Liver (tissue), 9 donors: ENCODE data around the gene AFAP1. TPM values are rescaled to one million over a fixed set of nuclear protein-coding genes. Genes with fewer than 3 reads are reported as not detected.

ENCODE experiments used
- DNase-seq: peaks from one replicate; pipeline ENCODE4 v3.0.0-alpha.2; 2017; ENCODE audit warnings: low spot score
- H3K27ac ChIP-seq, 2 donors: one replicate each; pipeline ENCODE4 v1.7.0; 2013; ENCODE audit warnings: inconsistent platforms in 2 of 2, low read length in 2 of 2, control low read depth in 1 of 2, low read depth in 1 of 2, mild to moderate bottlenecking in 1 of 2
- H3K27me3 ChIP-seq, 4 donors: one replicate each; pipeline versions ENCODE4 v1.6.1 to v1.7.0; 2013; ENCODE audit warnings: low read length in 3 of 4, inconsistent platforms in 1 of 4, mild to moderate bottlenecking in 1 of 4, moderate library complexity in 1 of 4; ENCODE audit not compliant: control insufficient read depth in 4 of 4, insufficient read depth in 4 of 4
- H3K36me3 ChIP-seq, 4 donors: one replicate each; pipeline versions ENCODE4 v1.6.1 to v1.7.0; 2013; ENCODE audit warnings: low read length in 3 of 4, mild to moderate bottlenecking in 3 of 4, low read depth in 1 of 4, moderate library complexity in 1 of 4; ENCODE audit not compliant: control insufficient read depth in 4 of 4, insufficient read depth in 3 of 4
- H3K4me1 ChIP-seq, 4 donors: one replicate each; pipeline versions ENCODE4 v1.6.1 to v1.7.0; 2013; ENCODE audit warnings: low read length in 3 of 4, mild to moderate bottlenecking in 3 of 4, moderate library complexity in 1 of 4; ENCODE audit not compliant: control insufficient read depth in 4 of 4, insufficient read depth in 4 of 4
- H3K4me3 ChIP-seq, 3 donors: one replicate each; pipeline versions ENCODE4 v1.6.1 to v1.7.0; 2013; ENCODE audit warnings: low read length in 3 of 3, control low read depth in 1 of 3, low read depth in 1 of 3, mild to moderate bottlenecking in 1 of 3
- H3K9ac ChIP-seq, 2 donors: one replicate each; pipeline ENCODE4 v1.7.0; 2013; ENCODE audit warnings: low read length in 2 of 2, mild to moderate bottlenecking in 2 of 2, moderate library complexity in 2 of 2, control low read depth in 1 of 2, low read depth in 1 of 2
- H3K9me3 ChIP-seq, 4 donors: one replicate each; pipeline versions ENCODE4 v1.6.1 to v1.7.0; 2013; ENCODE audit warnings: low read length in 3 of 4; ENCODE audit not compliant: control insufficient read depth in 4 of 4
- EGR1 ChIP-seq, 2 donors: IDR thresholded peaks; 2 replicates each; pipeline ENCODE4 v1.6.1; 2016 to 2018; ENCODE audit warnings: antibody characterized with exemption in 2 of 2, low read depth in 2 of 2
- FOXA1 ChIP-seq: IDR thresholded peaks from 2 replicates; pipeline ENCODE4 v1.6.1; 2016; ENCODE audit warnings: antibody characterized with exemption
- FOXA2 ChIP-seq: IDR thresholded peaks from 2 replicates; pipeline ENCODE4 v1.6.1; 2016; ENCODE audit warnings: antibody characterized with exemption
- GABPA ChIP-seq, 2 donors: IDR thresholded peaks in 1 of 2; conservative IDR thresholded peaks in 1 of 2; 2 replicates each; pipeline ENCODE4 v1.6.1; 2016; ENCODE audit warnings: antibody characterized with exemption in 2 of 2, mild to moderate bottlenecking in 1 of 2, moderate library complexity in 1 of 2
- HNF4A ChIP-seq, 2 donors: conservative IDR thresholded peaks; 2 replicates each; pipeline ENCODE4 v1.6.1; 2016; ENCODE audit warnings: antibody characterized with exemption in 2 of 2, mild to moderate bottlenecking in 2 of 2
- HNF4G ChIP-seq: IDR thresholded peaks from 2 replicates; pipeline ENCODE4 v1.6.1; 2016; ENCODE audit warnings: antibody characterized with exemption
- JUND ChIP-seq, 2 donors: IDR thresholded peaks; 2 replicates each; pipeline ENCODE4 v1.6.1; 2016; ENCODE audit warnings: antibody characterized with exemption in 2 of 2
- NR2F2 ChIP-seq: IDR thresholded peaks from 2 replicates; pipeline ENCODE4 v1.6.1; 2016; ENCODE audit warnings: antibody characterized with exemption
- RAD21 ChIP-seq, 2 donors: IDR thresholded peaks; 2 replicates each; pipeline ENCODE4 v1.6.1; 2016; ENCODE audit warnings: antibody characterized with exemption in 2 of 2, mild to moderate bottlenecking in 2 of 2
- RXRA ChIP-seq, 2 donors: IDR thresholded peaks; 2 replicates each; pipeline ENCODE4 v1.6.1; 2017 to 2018; ENCODE audit warnings: antibody characterized with exemption in 2 of 2, mild to moderate bottlenecking in 1 of 2
- SP1 ChIP-seq: IDR thresholded peaks from 2 replicates; pipeline ENCODE4 v1.6.1; 2018; ENCODE audit warnings: antibody characterized with exemption, mild to moderate bottlenecking
- TAF1 ChIP-seq: conservative IDR thresholded peaks from 2 replicates; pipeline ENCODE4 v1.6.1; 2016; ENCODE audit warnings: antibody characterized with exemption, mild to moderate bottlenecking
- YY1 ChIP-seq: IDR thresholded peaks from 2 replicates; pipeline ENCODE4 v1.6.1; 2016; ENCODE audit warnings: antibody characterized with exemption, mild to moderate bottlenecking
- WGBS: extraction: QIAGEN DNeasy Blood & Tissue Kit; methylation state at CpG from one replicate; pipeline ENCODE4 v1.1.7; 2013; 5-methylcytosine and 5-hydroxymethylcytosine counted together
- polyA plus RNA-seq, 2 donors: library from polyadenylated mRNA; stranded (reverse) in 1 of 2; unstranded in 1 of 2; fragments of 200-250 nt in 1 of 2; fragments of >200 nt in 1 of 2; fragmentation: Nextera tagmentation in 1 of 2; extraction: Ambion mirVana in 1 of 2; gene quantifications; one replicate each; pipeline versions ENCODE4 v1.2.1 to v1.2.3, GENCODE V29; 2013 to 2015
- total RNA-seq, 2 donors: library from RNA; depleted of rRNA; stranded (reverse); fragments of >200 nt; gene quantifications; one replicate each; pipeline ENCODE4 v1.2.3, GENCODE V29; 2014
- TF ChIP-seq, protein P1 (sequence below): IDR thresholded peaks from 2 replicates; pipeline ENCODE4 v1.6.1; 2016; ENCODE audit warnings: antibody characterized with exemption
- TF ChIP-seq, protein P2 (sequence below): fragments of 150-350 bp; IDR thresholded peaks from 2 replicates; pipeline ENCODE4 v1.5.1; 2017; ENCODE audit warnings: improper control_type of control experiment, low read depth, low read length; ENCODE audit not compliant: missing input control
- TF ChIP-seq, protein P3 (sequence below): IDR thresholded peaks from 2 replicates; pipeline ENCODE4 v1.6.1; 2016; ENCODE audit warnings: antibody characterized with exemption
- TF ChIP-seq, protein P4 (sequence below): IDR thresholded peaks from 2 replicates; pipeline ENCODE4 v1.6.1; 2016; ENCODE audit warnings: antibody characterized with exemption
- TF ChIP-seq, protein P5 (sequence below): IDR thresholded peaks from 2 replicates; pipeline ENCODE4 v1.6.1; 2016; ENCODE audit warnings: antibody characterized with exemption, mild to moderate bottlenecking
- donor health status: healthy.
- donor health status: healthy.
- donor health status: healthy.
- donor health status: healthy.
- donor health status: healthy.

AFAP1 gene
- total and polyA plus RNA-seq, 4 donors = 0.40 to 3.2 (median 1.6) TPM

- Histone ChIP-seq H3K9me3 (peaks cover 0 to 5% (median 2%) of the 10 kb centered on the region in 4 donors), H3K27ac (no peak overlapping the region), H3K9ac (no peak overlapping the region), H3K27me3 (no peaks in the 10 kb centered on the region), H3K4me1 (peaks cover 0 to 3% (median 0%) of the 10 kb centered on the region in 4 donors), H3K4me3 (no peak overlapping the region), H3K36me3 (no peaks in the 10 kb centered on the region)
- whole genome bisulfite sequencing = 94% methylated on average over 11 of the region's 11 CpGs
- TF ChIP-seq HNF4G (no peak), GABPA (IDR thresholded peaks at IDR 0.05 in 1 of 2, conservative IDR thresholded peaks at IDR 0.05 in 1 of 2) (no peak), JUND (IDR thresholded peaks at IDR 0.05) (no peak)
- TF ChIP-seq, protein P1, sequence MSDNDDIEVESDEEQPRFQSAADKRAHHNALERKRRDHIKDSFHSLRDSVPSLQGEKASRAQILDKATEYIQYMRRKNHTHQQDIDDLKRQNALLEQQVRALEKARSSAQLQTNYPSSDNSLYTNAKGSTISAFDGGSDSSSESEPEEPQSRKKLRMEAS = no peak
- no peak for DNase-seq
Observed at GRCh38 chr4:7717161-7717560, 222.5 kb downstream of the AFAP1 start.

GRCh38 chr4:7716010-7716721 lies 223.5 kb downstream of the AFAP1 start:
- no peak overlapping the region for H3K27ac ChIP-seq
- WGBS = 84% methylated on average over 6 of the region's 6 CpGs
- TF ChIP-seq SP1 = no peak
- TF ChIP-seq RAD21 (IDR thresholded peaks at IDR 0.05) = no peak
- TF ChIP-seq GABPA (IDR thresholded peaks at IDR 0.05 in 1 of 2, conservative IDR thresholded peaks at IDR 0.05 in 1 of 2) = no peak
- TF ChIP-seq NR2F2 = no peak
- TF ChIP-seq JUND (IDR thresholded peaks at IDR 0.05) = no peak
- TF ChIP-seq, protein P1 = no peak
- no peak for TF ChIP-seq TAF1
- TF ChIP-seq, protein P2, sequence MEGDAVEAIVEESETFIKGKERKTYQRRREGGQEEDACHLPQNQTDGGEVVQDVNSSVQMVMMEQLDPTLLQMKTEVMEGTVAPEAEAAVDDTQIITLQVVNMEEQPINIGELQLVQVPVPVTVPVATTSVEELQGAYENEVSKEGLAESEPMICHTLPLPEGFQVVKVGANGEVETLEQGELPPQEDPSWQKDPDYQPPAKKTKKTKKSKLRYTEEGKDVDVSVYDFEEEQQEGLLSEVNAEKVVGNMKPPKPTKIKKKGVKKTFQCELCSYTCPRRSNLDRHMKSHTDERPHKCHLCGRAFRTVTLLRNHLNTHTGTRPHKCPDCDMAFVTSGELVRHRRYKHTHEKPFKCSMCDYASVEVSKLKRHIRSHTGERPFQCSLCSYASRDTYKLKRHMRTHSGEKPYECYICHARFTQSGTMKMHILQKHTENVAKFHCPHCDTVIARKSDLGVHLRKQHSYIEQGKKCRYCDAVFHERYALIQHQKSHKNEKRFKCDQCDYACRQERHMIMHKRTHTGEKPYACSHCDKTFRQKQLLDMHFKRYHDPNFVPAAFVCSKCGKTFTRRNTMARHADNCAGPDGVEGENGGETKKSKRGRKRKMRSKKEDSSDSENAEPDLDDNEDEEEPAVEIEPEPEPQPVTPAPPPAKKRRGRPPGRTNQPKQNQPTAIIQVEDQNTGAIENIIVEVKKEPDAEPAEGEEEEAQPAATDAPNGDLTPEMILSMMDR = no peak
- TF ChIP-seq, protein P3, sequence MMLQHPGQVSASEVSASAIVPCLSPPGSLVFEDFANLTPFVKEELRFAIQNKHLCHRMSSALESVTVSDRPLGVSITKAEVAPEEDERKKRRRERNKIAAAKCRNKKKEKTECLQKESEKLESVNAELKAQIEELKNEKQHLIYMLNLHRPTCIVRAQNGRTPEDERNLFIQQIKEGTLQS = no peak
- TF ChIP-seq HNF4A (conservative IDR thresholded peaks at IDR 0.05) = no peak
- no peak for TF ChIP-seq EGR1 (IDR thresholded peaks at IDR 0.05; ENCODE audit: low read depth in 2 of 2)
- no peak for TF ChIP-seq RXRA (IDR thresholded peaks at IDR 0.05)
- no peak for TF ChIP-seq FOXA2
- no peak for TF ChIP-seq YY1
- TF ChIP-seq, protein P4, sequence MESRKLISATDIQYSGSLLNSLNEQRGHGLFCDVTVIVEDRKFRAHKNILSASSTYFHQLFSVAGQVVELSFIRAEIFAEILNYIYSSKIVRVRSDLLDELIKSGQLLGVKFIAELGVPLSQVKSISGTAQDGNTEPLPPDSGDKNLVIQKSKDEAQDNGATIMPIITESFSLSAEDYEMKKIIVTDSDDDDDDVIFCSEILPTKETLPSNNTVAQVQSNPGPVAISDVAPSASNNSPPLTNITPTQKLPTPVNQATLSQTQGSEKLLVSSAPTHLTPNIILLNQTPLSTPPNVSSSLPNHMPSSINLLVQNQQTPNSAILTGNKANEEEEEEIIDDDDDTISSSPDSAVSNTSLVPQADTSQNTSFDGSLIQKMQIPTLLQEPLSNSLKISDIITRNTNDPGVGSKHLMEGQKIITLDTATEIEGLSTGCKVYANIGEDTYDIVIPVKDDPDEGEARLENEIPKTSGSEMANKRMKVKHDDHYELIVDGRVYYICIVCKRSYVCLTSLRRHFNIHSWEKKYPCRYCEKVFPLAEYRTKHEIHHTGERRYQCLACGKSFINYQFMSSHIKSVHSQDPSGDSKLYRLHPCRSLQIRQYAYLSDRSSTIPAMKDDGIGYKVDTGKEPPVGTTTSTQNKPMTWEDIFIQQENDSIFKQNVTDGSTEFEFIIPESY = no peak
- TF ChIP-seq, protein P5, sequence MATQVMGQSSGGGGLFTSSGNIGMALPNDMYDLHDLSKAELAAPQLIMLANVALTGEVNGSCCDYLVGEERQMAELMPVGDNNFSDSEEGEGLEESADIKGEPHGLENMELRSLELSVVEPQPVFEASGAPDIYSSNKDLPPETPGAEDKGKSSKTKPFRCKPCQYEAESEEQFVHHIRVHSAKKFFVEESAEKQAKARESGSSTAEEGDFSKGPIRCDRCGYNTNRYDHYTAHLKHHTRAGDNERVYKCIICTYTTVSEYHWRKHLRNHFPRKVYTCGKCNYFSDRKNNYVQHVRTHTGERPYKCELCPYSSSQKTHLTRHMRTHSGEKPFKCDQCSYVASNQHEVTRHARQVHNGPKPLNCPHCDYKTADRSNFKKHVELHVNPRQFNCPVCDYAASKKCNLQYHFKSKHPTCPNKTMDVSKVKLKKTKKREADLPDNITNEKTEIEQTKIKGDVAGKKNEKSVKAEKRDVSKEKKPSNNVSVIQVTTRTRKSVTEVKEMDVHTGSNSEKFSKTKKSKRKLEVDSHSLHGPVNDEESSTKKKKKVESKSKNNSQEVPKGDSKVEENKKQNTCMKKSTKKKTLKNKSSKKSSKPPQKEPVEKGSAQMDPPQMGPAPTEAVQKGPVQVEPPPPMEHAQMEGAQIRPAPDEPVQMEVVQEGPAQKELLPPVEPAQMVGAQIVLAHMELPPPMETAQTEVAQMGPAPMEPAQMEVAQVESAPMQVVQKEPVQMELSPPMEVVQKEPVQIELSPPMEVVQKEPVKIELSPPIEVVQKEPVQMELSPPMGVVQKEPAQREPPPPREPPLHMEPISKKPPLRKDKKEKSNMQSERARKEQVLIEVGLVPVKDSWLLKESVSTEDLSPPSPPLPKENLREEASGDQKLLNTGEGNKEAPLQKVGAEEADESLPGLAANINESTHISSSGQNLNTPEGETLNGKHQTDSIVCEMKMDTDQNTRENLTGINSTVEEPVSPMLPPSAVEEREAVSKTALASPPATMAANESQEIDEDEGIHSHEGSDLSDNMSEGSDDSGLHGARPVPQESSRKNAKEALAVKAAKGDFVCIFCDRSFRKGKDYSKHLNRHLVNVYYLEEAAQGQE = no peak
- no peak for TF ChIP-seq FOXA1
- H3K9ac ChIP-seq = no peak overlapping the region
- H3K4me1 ChIP-seq = peaks cover 0 to 3% (median 0%) of the 10 kb centered on the region in 4 donors
- H3K27me3 ChIP-seq = no peaks in the 10 kb centered on the region
- H3K36me3 ChIP-seq = no peaks in the 10 kb centered on the region
- H3K9me3 ChIP-seq = peaks cover 0 to 5% (median 2%) of the 10 kb centered on the region in 4 donors
- DNase-seq = no peak
- no peak overlapping the region for H3K4me3 ChIP-seq
